Heart left ventricle (tissue), 13 donors: ENCODE results near the gene NINJ1.

Source experiments
- CTCF ChIP-seq, 12 donors: fragments of 200-600 bp; sonication (generic) in 4 of 12; IDR thresholded peaks; one replicate each; pipeline versions ENCODE4 v1.5.0 to v1.8.0; 2018 to 2022; ENCODE audit warnings: antibody characterized with exemption in 12 of 12, mild to moderate bottlenecking in 5 of 12
- POLR2A ChIP-seq, 2 donors: fragments of 450-650 bp; IDR thresholded peaks; one replicate each; pipeline ENCODE4 v1.6.1; 2017; ENCODE audit warnings: antibody characterized with exemption in 2 of 2, mild to moderate bottlenecking in 2 of 2, moderate library complexity in 2 of 2
- donor health status: ischemic (EF 13 %, LVEDD 7.1; RV severe dilation, severe dysfunction).
- donor health status: DM: no; HTN: yes; CAD: no.
- donor health status: DM: no; HTN: no; CAD: no.
- donor health status: ischemic (EF 25% LVEDD 6.9; RV normal size, moderate dysfunction).
- donor health status: ischemic (EF 25% LVEDD 5.7; RV mildly dilated, moderate dysfunction).
- donor health status: ischemic (EF 35%, LVEDD 5.7; RV mildly dilated, moderate dysfunction).
- donor health status: nonischemic (EF 11% LVEDD 7.7; RV severe dilation, severe dysfunction).
- donor health status: DM: yes; HTN: yes; CAD: no.
- donor health status: PGD.
- donor health status: ischemic (EF 29% LVEDD 5.4; RV normal size, mild dysfunction).
- donor health status: nonischemic (EF 23%, LVEDD 6.1; RV moderate dilation, normal function).

GRCh38 chr9:93171261-93171990 lies 37.4 kb upstream of the NINJ1 start:
- TF ChIP-seq CTCF (IDR thresholded peaks at IDR 0.05) (no peak), POLR2A (IDR thresholded peaks at IDR 0.05) (no peak)
